ENCODE data around the gene CAMTA2. TPM values are rescaled to one million over a fixed set of nuclear protein-coding genes. Genes with fewer than 3 reads are reported as not detected.
A peak's percentile ranks its signal among the peaks of the same experiment; 100 is the strongest.

Gene CAMTA2
- polyA plus RNA-seq, 2 of the 4 experiments (the other 2 are of a cell fraction): 12.4 to 30.3 TPM

GRCh38 chr17:4920351-4921048 lies 67.0 kb downstream of the CAMTA2 start (continued):
- no peak for TF ChIP-seq EHMT2 (IDR thresholded peaks at IDR 0.05; ENCODE audit: low read depth)
- TF ChIP-seq HES2 (IDR thresholded peaks at IDR 0.05): no peak
- no peak for TF ChIP-seq CEBPB (IDR thresholded peaks at IDR 0.05)
- no peak for TF ChIP-seq FOXS1 (CRISPR knock-in tag; IDR thresholded peaks at IDR 0.05)
- TF ChIP-seq RFX5 (IDR thresholded peaks at IDR 0.05): no peak
- no peak for TF ChIP-seq NFE2L2 (conservative IDR thresholded peaks at IDR 0.05; ENCODE audit: low read length)
- TF ChIP-seq PBX3 (IDR thresholded peaks at IDR 0.05): no peak
- TF ChIP-seq, protein P1, sequence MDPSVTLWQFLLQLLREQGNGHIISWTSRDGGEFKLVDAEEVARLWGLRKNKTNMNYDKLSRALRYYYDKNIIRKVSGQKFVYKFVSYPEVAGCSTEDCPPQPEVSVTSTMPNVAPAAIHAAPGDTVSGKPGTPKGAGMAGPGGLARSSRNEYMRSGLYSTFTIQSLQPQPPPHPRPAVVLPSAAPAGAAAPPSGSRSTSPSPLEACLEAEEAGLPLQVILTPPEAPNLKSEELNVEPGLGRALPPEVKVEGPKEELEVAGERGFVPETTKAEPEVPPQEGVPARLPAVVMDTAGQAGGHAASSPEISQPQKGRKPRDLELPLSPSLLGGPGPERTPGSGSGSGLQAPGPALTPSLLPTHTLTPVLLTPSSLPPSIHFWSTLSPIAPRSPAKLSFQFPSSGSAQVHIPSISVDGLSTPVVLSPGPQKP (IDR thresholded peaks at IDR 0.05; ENCODE audit: low read depth, low read length): no peak
- no peak for TF ChIP-seq EHF (CRISPR knock-in tag; IDR thresholded peaks at IDR 0.05)

DNA sequence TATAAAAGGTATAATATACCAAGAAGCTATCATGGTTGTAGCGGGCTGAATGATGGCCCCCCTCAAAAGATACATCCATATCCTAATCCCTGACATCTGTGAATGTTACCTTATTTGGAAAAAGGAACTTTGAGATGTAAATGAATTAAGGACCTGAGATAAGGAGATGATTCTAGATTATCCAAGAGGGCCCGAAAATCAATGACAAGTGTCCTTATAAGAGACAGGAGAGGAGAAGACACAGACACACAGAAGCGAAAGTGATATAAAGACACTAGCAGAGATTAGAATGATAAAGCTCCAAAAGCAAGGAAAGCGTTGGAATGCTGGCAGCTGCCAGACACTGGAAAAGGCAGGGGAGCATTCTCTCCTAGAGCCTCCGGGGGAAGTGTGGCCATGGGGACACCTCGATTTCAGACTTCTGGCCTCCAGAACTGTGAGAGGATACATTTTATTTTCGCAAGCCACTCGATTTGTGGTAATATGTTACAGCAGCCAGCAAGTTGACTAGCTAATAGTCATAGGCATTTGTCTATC lies 67.9 kb downstream of the CAMTA2 start:
- peak; percentile 7 for FAIRE-seq
- no peak overlapping the region for H3K4me2 ChIP-seq
- POLR2A ChIA-PET: interaction anchor here (2.1 kb wide), 1 partner anchor 20 kb away, joined by 9 read pairs; the partner anchor contains the start of genes RNF167 and SLC25A11
- CTCF ChIA-PET: interaction anchor here (0.7 to 3.7 kb wide), 10 partner anchors 10 to 353 kb away, joined by 3 to 37 read pairs (median 4); partner anchors contain the start of genes CAMTA2, CHRNE, RNF167 and SLC25A11
- WGBS (ENCODE audit: missing lambda C conversion rate): 83% methylated on average over 8 of the region's 8 CpGs
- peak; percentile 45 to 73; a peak in 5 of 6 replicates for ATAC-seq
- no peak for TF ChIP-seq RNF2 (IDR thresholded peaks at IDR 0.05; ENCODE audit: borderline replicate concordance, low read depth)
- TF ChIP-seq FOXS1 (CRISPR knock-in tag; IDR thresholded peaks at IDR 0.05): no peak
- TF ChIP-seq ZSCAN20 (CRISPR knock-in tag; IDR thresholded peaks at IDR 0.05): no peak
- TF ChIP-seq, protein P2, sequence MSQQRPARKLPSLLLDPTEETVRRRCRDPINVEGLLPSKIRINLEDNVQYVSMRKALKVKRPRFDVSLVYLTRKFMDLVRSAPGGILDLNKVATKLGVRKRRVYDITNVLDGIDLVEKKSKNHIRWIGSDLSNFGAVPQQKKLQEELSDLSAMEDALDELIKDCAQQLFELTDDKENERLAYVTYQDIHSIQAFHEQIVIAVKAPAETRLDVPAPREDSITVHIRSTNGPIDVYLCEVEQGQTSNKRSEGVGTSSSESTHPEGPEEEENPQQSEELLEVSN (IDR thresholded peaks at IDR 0.05; ENCODE audit: borderline replicate concordance, low read depth): no peak
- no peak for TF ChIP-seq ZC3H11A (IDR thresholded peaks at IDR 0.05)
- TF ChIP-seq, protein P3, sequence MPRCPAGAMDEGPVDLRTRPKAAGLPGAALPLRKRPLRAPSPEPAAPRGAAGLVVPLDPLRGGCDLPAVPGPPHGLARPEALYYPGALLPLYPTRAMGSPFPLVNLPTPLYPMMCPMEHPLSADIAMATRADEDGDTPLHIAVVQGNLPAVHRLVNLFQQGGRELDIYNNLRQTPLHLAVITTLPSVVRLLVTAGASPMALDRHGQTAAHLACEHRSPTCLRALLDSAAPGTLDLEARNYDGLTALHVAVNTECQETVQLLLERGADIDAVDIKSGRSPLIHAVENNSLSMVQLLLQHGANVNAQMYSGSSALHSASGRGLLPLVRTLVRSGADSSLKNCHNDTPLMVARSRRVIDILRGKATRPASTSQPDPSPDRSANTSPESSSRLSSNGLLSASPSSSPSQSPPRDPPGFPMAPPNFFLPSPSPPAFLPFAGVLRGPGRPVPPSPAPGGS (IDR thresholded peaks at IDR 0.05): no peak
- TF ChIP-seq MAFK (IDR thresholded peaks at IDR 0.05; ENCODE audit: partially characterized antibody): no peak
- TF ChIP-seq CHD2 (IDR thresholded peaks at IDR 0.05; ENCODE audit: low read length, partially characterized antibody): no peak
- no peak for TF ChIP-seq RFX5 (IDR thresholded peaks at IDR 0.05)
- no peak for TF ChIP-seq MAZ (IDR thresholded peaks at IDR 0.05; ENCODE audit: borderline replicate concordance, low read depth, low read length)
- TF ChIP-seq MYC (IDR thresholded peaks at IDR 0.05; ENCODE audit: borderline replicate concordance, low read length): no peak
- no peak for TF ChIP-seq POLR2AphosphoS2 (conservative IDR thresholded peaks at IDR 0.05; ENCODE audit: low read length)
- TF ChIP-seq JUNB (IDR thresholded peaks at IDR 0.05): no peak
- no peak for TF ChIP-seq CEBPB (IDR thresholded peaks at IDR 0.05)
- no peak for TF ChIP-seq ZNF302 (CRISPR knock-in tag; IDR thresholded peaks at IDR 0.05)
- TF ChIP-seq CBX8 (IDR thresholded peaks at IDR 0.05): no peak
- no peak for TF ChIP-seq CBX2 (IDR thresholded peaks at IDR 0.05; ENCODE audit: borderline replicate concordance, low read depth)
- no peak for TF ChIP-seq BHLHE40 (IDR thresholded peaks at IDR 0.05; ENCODE audit: low read depth, low read length)
- 0 out of 3 replicates have a peak, but pooled peaks cover 4% of the 10 kb centered on the region for H3K4me1 ChIP-seq
- no peak overlapping the region for H3K27ac ChIP-seq
- no peak overlapping the region for H3K4me3 ChIP-seq
- DNase-seq (ENCODE audit: low read depth in 1 of 2, low spot score in 1 of 2): no peak
- H3K9me3 ChIP-seq: no peaks in the 10 kb centered on the region

Small RNAs within 50 kb of the gene (small RNA-seq; reads per million reads assigned to genes)
- 0 reads per million in 6 experiments for gene MIR6864
- gene MIR6865: 0 to 2.1 (median 0) reads per million in 6 experiments

Other genes with a start within 250 kb of the CAMTA2 start
- gene ZMYND15, start 247.8 kb downstream of the CAMTA2 start, polyA plus RNA-seq (2011; rRNA removed): 0.15 and 0.16 TPM in 2 replicates
- 0.19 to 0.22 TPM (median 0.20 TPM) in 3 replicates for gene ZMYND15, start 247.8 kb downstream of the CAMTA2 start, polyA plus RNA-seq (2017; fragmentation: RNase III; extraction: RNeasy Plus Mini Kit Qiagen cat#74134 plus additional on column Dnase treatment)
- 13.8 and 20.5 TPM in 2 replicates for gene CXCL16, start 247.7 kb downstream of the CAMTA2 start, polyA plus RNA-seq (2011; rRNA removed)
- gene CXCL16, start 247.7 kb downstream of the CAMTA2 start, polyA plus RNA-seq (2017; fragmentation: RNase III; extraction: RNeasy Plus Mini Kit Qiagen cat#74134 plus additional on column Dnase treatment): 9.1 to 11.2 TPM (median 10.1 TPM) in 3 replicates
- gene TM4SF5, start 215.8 kb downstream of the CAMTA2 start, polyA plus RNA-seq (2011; rRNA removed): 0.80 and 1.2 TPM in 2 replicates
- gene TM4SF5, start 215.8 kb downstream of the CAMTA2 start, polyA plus RNA-seq (2017; fragmentation: RNase III; extraction: RNeasy Plus Mini Kit Qiagen cat#74134 plus additional on column Dnase treatment): 0.51 to 1.2 TPM (median 0.68 TPM) in 3 replicates
- 0.50 and 0.58 TPM in 2 replicates for gene VMO1, start 201.3 kb downstream of the CAMTA2 start, polyA plus RNA-seq (2011; rRNA removed)
- gene VMO1, start 201.3 kb downstream of the CAMTA2 start, polyA plus RNA-seq (2017; fragmentation: RNase III; extraction: RNeasy Plus Mini Kit Qiagen cat#74134 plus additional on column Dnase treatment): 0.39 to 1.1 TPM (median 0.81 TPM) in 3 replicates
- gene GLTPD2, start 198.7 kb downstream of the CAMTA2 start, polyA plus RNA-seq (2011; rRNA removed): not detected in 2 replicates
- gene GLTPD2, start 198.7 kb downstream of the CAMTA2 start, polyA plus RNA-seq (2017; fragmentation: RNase III; extraction: RNeasy Plus Mini Kit Qiagen cat#74134 plus additional on column Dnase treatment): not detected in 3 replicates
- 376 and 414 TPM in 2 replicates for gene PSMB6, start 191.5 kb downstream of the CAMTA2 start, polyA plus RNA-seq (2011; rRNA removed)
- 387 to 424 TPM (median 414 TPM) in 3 replicates for gene PSMB6, start 191.5 kb downstream of the CAMTA2 start, polyA plus RNA-seq (2017; fragmentation: RNase III; extraction: RNeasy Plus Mini Kit Qiagen cat#74134 plus additional on column Dnase treatment)
- gene PLD2, start 180.5 kb downstream of the CAMTA2 start, polyA plus RNA-seq (2011; rRNA removed): 17.0 and 20.2 TPM in 2 replicates
- 23.0 to 27.4 TPM (median 23.7 TPM) in 3 replicates for gene PLD2, start 180.5 kb downstream of the CAMTA2 start, polyA plus RNA-seq (2017; fragmentation: RNase III; extraction: RNeasy Plus Mini Kit Qiagen cat#74134 plus additional on column Dnase treatment)
- gene MINK1, start 154.3 kb downstream of the CAMTA2 start, polyA plus RNA-seq (2011; rRNA removed): 41.3 and 47.1 TPM in 2 replicates
- 65.2 to 73.1 TPM (median 66.9 TPM) in 3 replicates for gene MINK1, start 154.3 kb downstream of the CAMTA2 start, polyA plus RNA-seq (2017; fragmentation: RNase III; extraction: RNeasy Plus Mini Kit Qiagen cat#74134 plus additional on column Dnase treatment)
- 0.11 and 0.13 TPM in 2 replicates for gene C17orf107, start 88.1 kb downstream of the CAMTA2 start, polyA plus RNA-seq (2011; rRNA removed)
- 0.16 to 0.30 TPM (median 0.25 TPM) in 3 replicates for gene C17orf107, start 88.1 kb downstream of the CAMTA2 start, polyA plus RNA-seq (2017; fragmentation: RNase III; extraction: RNeasy Plus Mini Kit Qiagen cat#74134 plus additional on column Dnase treatment)
- 0.07 and 0.10 TPM in 2 replicates for gene CHRNE, start 84.6 kb downstream of the CAMTA2 start, polyA plus RNA-seq (2011; rRNA removed)
- gene CHRNE, start 84.6 kb downstream of the CAMTA2 start, polyA plus RNA-seq (2017; fragmentation: RNase III; extraction: RNeasy Plus Mini Kit Qiagen cat#74134 plus additional on column Dnase treatment): 0.12 to 0.14 TPM (median 0.13 TPM) in 3 replicates
- not detected in 2 replicates for gene GP1BA, start 55.4 kb downstream of the CAMTA2 start, polyA plus RNA-seq (2011; rRNA removed)
- not detected in 3 replicates for gene GP1BA, start 55.4 kb downstream of the CAMTA2 start, polyA plus RNA-seq (2017; fragmentation: RNase III; extraction: RNeasy Plus Mini Kit Qiagen cat#74134 plus additional on column Dnase treatment)
- gene SLC25A11, start 47.6 kb downstream of the CAMTA2 start, polyA plus RNA-seq (2011; rRNA removed): 60.2 and 64.4 TPM in 2 replicates
- gene SLC25A11, start 47.6 kb downstream of the CAMTA2 start, polyA plus RNA-seq (2017; fragmentation: RNase III; extraction: RNeasy Plus Mini Kit Qiagen cat#74134 plus additional on column Dnase treatment): 64.4 to 69.2 TPM (median 67.9 TPM) in 3 replicates
- gene RNF167, start 47.4 kb downstream of the CAMTA2 start, polyA plus RNA-seq (2011; rRNA removed): 98.7 and 110 TPM in 2 replicates
- gene RNF167, start 47.4 kb downstream of the CAMTA2 start, polyA plus RNA-seq (2017; fragmentation: RNase III; extraction: RNeasy Plus Mini Kit Qiagen cat#74134 plus additional on column Dnase treatment): 83.9 to 93.7 TPM (median 86.4 TPM) in 3 replicates
- gene PFN1, start 39.1 kb downstream of the CAMTA2 start, polyA plus RNA-seq (2011; rRNA removed): 1,417 and 1,732 TPM in 2 replicates
- gene PFN1, start 39.1 kb downstream of the CAMTA2 start, polyA plus RNA-seq (2017; fragmentation: RNase III; extraction: RNeasy Plus Mini Kit Qiagen cat#74134 plus additional on column Dnase treatment): 3,195 to 3,341 TPM (median 3,230 TPM) in 3 replicates
- gene ENO3, start 36.6 kb downstream of the CAMTA2 start, polyA plus RNA-seq (2011; rRNA removed): 52.5 and 53.5 TPM in 2 replicates
- gene ENO3, start 36.6 kb downstream of the CAMTA2 start, polyA plus RNA-seq (2017; fragmentation: RNase III; extraction: RNeasy Plus Mini Kit Qiagen cat#74134 plus additional on column Dnase treatment): 79.0 to 109 TPM (median 102 TPM) in 3 replicates
- 72.6 and 94.9 TPM in 2 replicates for gene SPAG7, start 19.9 kb downstream of the CAMTA2 start, polyA plus RNA-seq (2011; rRNA removed)
- gene SPAG7, start 19.9 kb downstream of the CAMTA2 start, polyA plus RNA-seq (2017; fragmentation: RNase III; extraction: RNeasy Plus Mini Kit Qiagen cat#74134 plus additional on column Dnase treatment): 101 to 102 TPM (median 102 TPM) in 3 replicates
- gene INCA1, start 9.8 kb upstream of the CAMTA2 start, polyA plus RNA-seq (2011; rRNA removed): 0.66 and 0.86 TPM in 2 replicates
- gene INCA1, start 9.8 kb upstream of the CAMTA2 start, polyA plus RNA-seq (2017; fragmentation: RNase III; extraction: RNeasy Plus Mini Kit Qiagen cat#74134 plus additional on column Dnase treatment): 1.1 to 1.3 TPM (median 1.1 TPM) in 3 replicates
- gene KIF1C, start 10.3 kb upstream of the CAMTA2 start, polyA plus RNA-seq (2011; rRNA removed): 42.0 and 48.4 TPM in 2 replicates
- gene KIF1C, start 10.3 kb upstream of the CAMTA2 start, polyA plus RNA-seq (2017; fragmentation: RNase III; extraction: RNeasy Plus Mini Kit Qiagen cat#74134 plus additional on column Dnase treatment): 74.0 to 77.4 TPM (median 76.5 TPM) in 3 replicates
- 1.4 and 1.9 TPM in 2 replicates for gene SLC52A1, start 47.8 kb upstream of the CAMTA2 start, polyA plus RNA-seq (2011; rRNA removed)
- gene SLC52A1, start 47.8 kb upstream of the CAMTA2 start, polyA plus RNA-seq (2017; fragmentation: RNase III; extraction: RNeasy Plus Mini Kit Qiagen cat#74134 plus additional on column Dnase treatment): 1.0 to 1.4 TPM (median 1.3 TPM) in 3 replicates
- gene ZFP3, start 90.8 kb upstream of the CAMTA2 start, polyA plus RNA-seq (2011; rRNA removed): 4.1 and 4.8 TPM in 2 replicates
- gene ZFP3, start 90.8 kb upstream of the CAMTA2 start, polyA plus RNA-seq (2017; fragmentation: RNase III; extraction: RNeasy Plus Mini Kit Qiagen cat#74134 plus additional on column Dnase treatment): 1.6 to 1.9 TPM (median 1.7 TPM) in 3 replicates
- gene ZNF232, start 124.2 kb upstream of the CAMTA2 start, polyA plus RNA-seq (2011; rRNA removed): 4.9 and 5.1 TPM in 2 replicates
- gene ZNF232, start 124.2 kb upstream of the CAMTA2 start, polyA plus RNA-seq (2017; fragmentation: RNase III; extraction: RNeasy Plus Mini Kit Qiagen cat#74134 plus additional on column Dnase treatment): 4.7 to 5.1 TPM (median 4.7 TPM) in 3 replicates
- gene USP6, start 128.4 kb upstream of the CAMTA2 start, polyA plus RNA-seq (2011; rRNA removed): 0.01 TPM in 2 replicates
- 0.04 to 0.09 TPM (median 0.07 TPM) in 3 replicates for gene USP6, start 128.4 kb upstream of the CAMTA2 start, polyA plus RNA-seq (2017; fragmentation: RNase III; extraction: RNeasy Plus Mini Kit Qiagen cat#74134 plus additional on column Dnase treatment)
- gene ZNF594, start 204.2 kb upstream of the CAMTA2 start, polyA plus RNA-seq (2011; rRNA removed): 3.8 and 4.3 TPM in 2 replicates
- gene ZNF594, start 204.2 kb upstream of the CAMTA2 start, polyA plus RNA-seq (2017; fragmentation: RNase III; extraction: RNeasy Plus Mini Kit Qiagen cat#74134 plus additional on column Dnase treatment): 2.2 to 2.7 TPM (median 2.3 TPM) in 3 replicates
- gene SCIMP, start 247.2 kb upstream of the CAMTA2 start, polyA plus RNA-seq (2011; rRNA removed): not detected in 2 replicates
- gene SCIMP, start 247.2 kb upstream of the CAMTA2 start, polyA plus RNA-seq (2017; fragmentation: RNase III; extraction: RNeasy Plus Mini Kit Qiagen cat#74134 plus additional on column Dnase treatment): not detected in 3 replicates

Data from A549 (cell line).